GM12875 (cell line): ENCODE measurements around the gene RSPH1.

Source experiments
- H3K4me3 ChIP-seq: one replicate; pipeline ENCODE4 v1.5.1; 2011; ENCODE audit warnings: low read depth, low read length, control low read depth
- CTCF ChIP-seq: IDR thresholded peaks from 2 replicates; pipeline ENCODE4 v1.5.1; 2011; ENCODE audit warnings: low read depth, mild to moderate bottlenecking, control low read depth, inconsistent platforms, low read length, moderate library complexity, borderline replicate concordance; ENCODE audit not compliant: insufficient read depth

RSPH1 gene

GRCh38 chr21:42435401-42435800 lies 60.6 kb downstream of the RSPH1 start:
- TF ChIP-seq CTCF, result no peak
- H3K4me3 ChIP-seq, result no peak overlapping the region

DNA sequence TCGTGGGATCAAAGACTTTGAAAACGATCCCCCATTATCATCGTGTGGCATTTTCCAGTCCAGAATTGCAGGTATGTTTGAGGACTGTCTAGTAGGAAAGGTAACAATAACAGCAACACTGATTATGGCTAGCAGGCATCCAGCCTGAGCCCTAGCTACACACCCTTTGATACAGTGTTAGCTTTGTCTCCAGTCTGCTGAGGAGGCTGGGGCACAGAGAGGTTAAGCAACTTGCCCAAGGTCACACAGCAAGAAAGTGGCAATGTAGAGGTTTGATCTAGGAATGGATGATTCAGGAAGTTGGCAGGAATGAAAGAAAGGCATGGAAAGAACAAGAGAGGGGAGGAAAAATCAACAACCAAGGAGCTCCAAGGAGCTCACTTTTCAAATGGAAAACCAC lies 61.1 kb downstream of the RSPH1 start:
- no peak for TF ChIP-seq CTCF

DNA sequence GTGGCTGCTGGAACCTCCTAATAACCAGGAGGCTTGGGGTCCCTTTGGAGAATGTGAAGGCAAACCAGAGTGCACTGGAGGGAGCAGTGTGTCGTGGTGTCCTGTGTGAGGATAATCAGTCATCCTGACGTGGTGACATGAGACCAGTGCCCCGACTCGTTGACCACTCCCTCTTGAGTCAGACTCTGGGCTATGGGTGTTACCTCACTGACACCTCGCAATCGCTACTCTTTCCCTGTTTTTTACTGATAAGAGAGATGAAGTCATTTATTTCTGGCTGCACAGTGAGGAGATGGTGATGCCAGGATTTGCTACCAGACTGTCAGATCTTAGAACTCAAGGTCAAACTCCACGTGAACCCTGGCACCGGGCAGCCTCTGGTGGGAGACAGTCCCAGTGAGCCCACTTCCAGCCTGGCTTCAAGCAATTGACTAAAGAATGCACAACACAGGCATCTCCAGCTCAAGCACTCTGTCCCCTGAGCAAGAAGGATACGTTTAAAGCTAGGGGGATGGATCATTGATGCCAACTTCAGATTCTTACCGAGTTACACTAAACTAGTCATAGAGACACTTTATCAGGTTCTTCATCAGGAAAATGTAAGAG lies 62.0 kb downstream of the RSPH1 start:
- H3K4me3 ChIP-seq, result no peak overlapping the region
- TF ChIP-seq CTCF, result no peak

More for the DNA sequence above, 61.1 kb downstream of the RSPH1 start:
- H3K4me3 ChIP-seq, result no peak overlapping the region

DNA sequence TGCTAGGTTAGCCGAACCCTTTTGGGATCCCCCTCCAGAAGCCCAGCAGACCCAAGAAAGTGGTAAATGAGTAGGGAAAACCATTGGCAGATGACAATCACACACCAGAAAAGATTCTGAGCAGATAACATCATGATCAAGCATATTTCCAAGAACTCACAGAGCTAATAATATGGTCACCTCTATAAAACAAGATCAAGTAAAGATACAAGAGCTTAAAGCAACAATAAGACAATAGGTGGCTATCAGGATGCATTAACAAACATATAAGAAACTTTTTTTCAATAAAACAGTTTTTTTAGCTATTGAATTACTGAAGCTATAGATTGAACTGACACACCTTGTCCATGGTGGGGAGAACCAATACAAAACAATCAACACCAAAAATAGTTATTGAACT lies 63.3 kb downstream of the RSPH1 start:
- no peak for TF ChIP-seq CTCF
- H3K4me3 ChIP-seq, result no peak overlapping the region

DNA sequence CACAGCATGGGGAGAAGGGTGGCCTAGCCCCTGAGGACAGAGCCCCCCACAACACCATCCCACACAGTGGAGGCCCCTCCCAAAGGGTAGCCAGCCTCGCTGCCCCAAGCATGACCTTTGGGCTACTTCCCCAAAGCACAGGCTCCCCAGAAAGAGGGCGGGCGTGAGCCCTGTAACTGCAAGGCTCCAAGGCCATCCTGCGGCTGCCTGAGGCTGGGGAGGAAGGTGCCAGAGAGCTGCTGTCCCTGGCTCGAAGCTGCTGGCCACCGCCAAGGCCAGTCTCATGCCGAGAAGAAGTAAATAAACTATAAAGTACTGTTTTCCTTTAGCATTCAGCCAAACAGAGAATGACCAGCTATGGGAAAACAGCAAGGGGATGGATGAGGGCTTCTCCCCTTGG lies 64.8 kb downstream of the RSPH1 start:
- TF ChIP-seq CTCF, result no peak
- H3K4me3 ChIP-seq, result no peak overlapping the region

GRCh38 chr21:42430521-42430920 lies 65.5 kb downstream of the RSPH1 start:
- no peak overlapping the region for H3K4me3 ChIP-seq
- TF ChIP-seq CTCF, result no peak

- no peak for TF ChIP-seq CTCF
Measured at GRCh38 chr21:42429856-42430255, 66.2 kb downstream of the RSPH1 start.

More at GRCh38 chr21:42429856-42430255, 66.2 kb downstream of the RSPH1 start:
- no peak overlapping the region for H3K4me3 ChIP-seq
